ENCODE results near the gene COP1. TPM values are rescaled to one million over a fixed set of nuclear protein-coding genes. Genes with fewer than 3 reads are reported as not detected.

COP1 gene
- total RNA-seq, 1 donor from 2014 or later, result 46.3 TPM

DNA sequence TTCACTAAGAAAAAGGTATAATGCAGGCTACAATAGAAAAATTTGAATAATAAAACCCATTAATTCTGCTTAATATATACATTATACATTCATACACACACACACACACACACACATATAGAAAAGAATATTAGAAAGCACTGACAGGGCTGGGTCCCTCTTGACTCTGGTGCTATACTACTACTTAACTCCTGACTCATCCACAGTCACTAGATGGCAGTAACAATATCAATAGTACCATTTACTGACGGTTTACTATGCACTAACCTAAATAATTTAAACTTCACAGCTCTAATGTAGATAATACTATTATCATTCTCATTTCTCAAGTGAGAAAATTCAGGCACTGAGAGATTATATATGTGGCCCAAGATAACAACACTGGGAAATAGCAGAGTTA lies 87.5 kb downstream of the COP1 start:
- ATAC-seq, result no peak
- peaks cover 18% of the 10 kb centered on the region for H3K36me3 ChIP-seq

DNA sequence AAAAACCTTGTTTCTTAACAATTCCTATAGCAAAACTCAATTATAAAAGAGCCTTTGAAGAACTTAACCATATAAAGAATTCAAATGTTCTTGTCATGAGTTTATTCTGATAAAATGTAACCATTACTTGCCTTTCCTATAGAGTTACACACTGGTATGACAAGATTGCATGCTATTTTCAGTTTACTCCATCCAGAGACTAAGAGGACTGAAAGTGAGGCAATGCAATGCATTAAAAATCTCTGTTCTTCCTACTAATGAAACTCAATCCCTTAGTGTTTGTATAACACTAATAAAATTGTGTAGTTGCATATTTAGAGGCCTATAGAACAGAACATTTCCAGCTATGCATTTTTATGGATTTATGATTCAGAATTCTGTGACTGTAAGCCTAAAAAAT lies 88.1 kb downstream of the COP1 start:
- intact Hi-C loops (cut with DNase I), result no loop called here
- peaks cover 9% of the 10 kb centered on the region for H3K9me3 ChIP-seq
- ATAC-seq (no peak), DNase-seq (no peak)
- H3K4me1 ChIP-seq, result no peaks in the 10 kb centered on the region
- H3K36me3 ChIP-seq, result peaks cover 19% of the 10 kb centered on the region
- H3K27me3 ChIP-seq (ENCODE audit: low read depth), result no peaks in the 10 kb centered on the region
- no peak overlapping the region for H3K4me3 ChIP-seq
- no peak overlapping the region for H3K27ac ChIP-seq
- TF ChIP-seq, protein P1, sequence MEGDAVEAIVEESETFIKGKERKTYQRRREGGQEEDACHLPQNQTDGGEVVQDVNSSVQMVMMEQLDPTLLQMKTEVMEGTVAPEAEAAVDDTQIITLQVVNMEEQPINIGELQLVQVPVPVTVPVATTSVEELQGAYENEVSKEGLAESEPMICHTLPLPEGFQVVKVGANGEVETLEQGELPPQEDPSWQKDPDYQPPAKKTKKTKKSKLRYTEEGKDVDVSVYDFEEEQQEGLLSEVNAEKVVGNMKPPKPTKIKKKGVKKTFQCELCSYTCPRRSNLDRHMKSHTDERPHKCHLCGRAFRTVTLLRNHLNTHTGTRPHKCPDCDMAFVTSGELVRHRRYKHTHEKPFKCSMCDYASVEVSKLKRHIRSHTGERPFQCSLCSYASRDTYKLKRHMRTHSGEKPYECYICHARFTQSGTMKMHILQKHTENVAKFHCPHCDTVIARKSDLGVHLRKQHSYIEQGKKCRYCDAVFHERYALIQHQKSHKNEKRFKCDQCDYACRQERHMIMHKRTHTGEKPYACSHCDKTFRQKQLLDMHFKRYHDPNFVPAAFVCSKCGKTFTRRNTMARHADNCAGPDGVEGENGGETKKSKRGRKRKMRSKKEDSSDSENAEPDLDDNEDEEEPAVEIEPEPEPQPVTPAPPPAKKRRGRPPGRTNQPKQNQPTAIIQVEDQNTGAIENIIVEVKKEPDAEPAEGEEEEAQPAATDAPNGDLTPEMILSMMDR (IDR thresholded peaks at IDR 0.05), result no peak

More for the DNA sequence above, 87.5 kb downstream of the COP1 start:
- TF ChIP-seq, protein P1 (IDR thresholded peaks at IDR 0.05), result no peak
- intact Hi-C loops (cut with DNase I), result no loop called here
- DNase-seq, result no peak
- no peak overlapping the region for H3K4me3 ChIP-seq
- no peaks in the 10 kb centered on the region for H3K27me3 ChIP-seq (ENCODE audit: low read depth)
- no peak overlapping the region for H3K27ac ChIP-seq
- no peaks in the 10 kb centered on the region for H3K4me1 ChIP-seq
- H3K9me3 ChIP-seq, result peaks cover 9% of the 10 kb centered on the region

DNA sequence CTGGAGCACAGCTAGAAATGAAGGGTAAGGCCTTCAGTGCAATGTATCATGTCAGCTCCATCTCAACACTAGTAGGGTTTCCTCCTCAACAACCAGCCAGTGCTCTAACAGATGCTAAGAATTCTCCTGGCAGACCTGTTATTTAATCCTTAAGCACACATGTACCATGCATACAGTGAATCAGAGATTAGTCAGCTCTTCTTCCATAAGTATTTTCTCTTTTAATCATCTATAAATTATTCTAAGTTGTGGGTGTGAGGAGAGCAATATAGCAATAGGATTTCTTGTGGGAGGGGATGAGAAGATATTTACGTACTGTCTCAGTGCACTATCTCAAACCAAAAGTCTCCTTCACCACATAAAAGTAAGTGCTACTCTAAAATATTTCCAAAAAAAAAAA lies 95.3 kb downstream of the COP1 start:
- TF ChIP-seq, protein P1 (IDR thresholded peaks at IDR 0.05), result no peak
- Histone ChIP-seq H3K36me3 (peaks cover 24% of the 10 kb centered on the region), H3K27me3 (ENCODE audit: low read depth) (no peaks in the 10 kb centered on the region), H3K4me3 (no peak overlapping the region), H3K27ac (no peak overlapping the region), H3K9me3 (no peaks in the 10 kb centered on the region), H3K4me1 (no peaks in the 10 kb centered on the region)
- intact Hi-C loops (cut with DNase I), result no loop called here
- DNase-seq, result no peak
- ATAC-seq, result no peak

DNA sequence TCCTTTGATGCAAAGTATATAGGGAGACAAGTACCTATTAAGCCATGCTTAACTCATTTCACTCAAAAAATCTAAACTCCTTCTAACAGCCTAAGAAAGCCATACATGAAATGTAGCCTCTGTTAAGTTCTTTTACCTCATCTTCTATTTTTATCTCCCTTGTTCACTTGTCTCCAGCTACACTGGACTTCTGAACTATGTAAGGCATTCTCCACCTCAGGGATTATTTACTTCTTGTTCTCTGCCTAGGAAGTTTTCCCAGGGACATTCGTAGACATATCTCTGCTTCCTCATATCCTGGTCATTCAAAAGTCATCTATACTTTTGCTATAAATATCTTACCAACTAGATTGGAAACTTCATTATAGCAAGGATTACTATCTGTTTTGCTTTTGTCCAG lies 96.9 kb downstream of the COP1 start:
- no peak for DNase-seq
- ATAC-seq, result no peak
- intact Hi-C loops (cut with DNase I), result no loop called here
- no peaks in the 10 kb centered on the region for H3K4me1 ChIP-seq
- TF ChIP-seq, protein P1 (IDR thresholded peaks at IDR 0.05), result no peak
- no peak overlapping the region for H3K4me3 ChIP-seq
- peaks cover 18% of the 10 kb centered on the region for H3K36me3 ChIP-seq
- H3K27ac ChIP-seq, result no peak overlapping the region
- no peaks in the 10 kb centered on the region for H3K27me3 ChIP-seq (ENCODE audit: low read depth)
- H3K9me3 ChIP-seq, result no peaks in the 10 kb centered on the region

DNA sequence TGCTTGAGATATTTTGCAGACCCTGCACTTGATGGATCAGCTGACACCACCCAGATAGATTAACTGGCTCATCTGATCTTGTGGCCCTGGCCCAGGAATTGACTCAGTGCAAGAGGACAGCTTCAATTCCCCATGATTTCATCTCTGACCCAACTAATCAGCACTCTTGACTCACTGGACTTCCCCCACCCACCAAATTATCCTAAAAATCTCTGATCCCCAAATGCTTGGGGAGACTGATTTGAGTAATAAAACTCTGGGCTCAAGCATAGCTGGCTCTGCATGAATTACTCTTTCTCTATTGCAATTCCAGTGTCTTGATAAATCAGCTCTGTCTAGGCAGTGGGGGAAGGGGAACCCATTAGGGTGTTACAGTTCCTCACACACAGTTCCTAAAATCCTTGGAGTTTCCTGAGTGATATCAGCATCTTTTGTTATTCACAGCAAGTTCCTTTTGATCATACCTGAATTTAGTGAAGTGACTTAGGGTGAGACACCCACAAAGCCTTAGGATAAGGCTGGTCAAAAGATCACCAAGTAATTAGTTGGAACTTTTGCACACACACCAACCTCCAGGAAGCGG lies 104.2 kb downstream of the COP1 start:
- H3K9me3 ChIP-seq, result peaks cover 24% of the 10 kb centered on the region
- H3K4me3 ChIP-seq, result no peak overlapping the region
- ATAC-seq, result no peak
- no peak overlapping the region for H3K27ac ChIP-seq
- no peak for DNase-seq
- intact Hi-C loops (cut with DNase I), result no loop called here
- no peaks in the 10 kb centered on the region for H3K4me1 ChIP-seq
- no peaks in the 10 kb centered on the region for H3K27me3 ChIP-seq (ENCODE audit: low read depth)
- H3K36me3 ChIP-seq, result peaks cover 29% of the 10 kb centered on the region
- TF ChIP-seq, protein P1 (IDR thresholded peaks at IDR 0.05), result no peak

Measured in lower lobe of right lung (tissue), 2 donors.